SIG-M5 treated with dmso at 0.1 percent for 504 hours (cell line): ENCODE data around the gene KAZN.

ENCODE experiments used
- DNase-seq: peaks from one replicate; lab custom pipeline; 2025; ENCODE audit not compliant: unreplicated experiment; lab: John Stamatoyannopoulos, UW

KAZN gene

GRCh38 chr1:14964711-14965055 lies 366.2 kb downstream of the KAZN start:
- DNase-seq, result no peak

- no peak for DNase-seq
Measured at GRCh38 chr1:14968251-14968851, 369.9 kb downstream of the KAZN start.

- no peak for DNase-seq
Measured at GRCh38 chr1:14969006-14969405, 370.5 kb downstream of the KAZN start.

- peak; percentile 47 for DNase-seq
Measured at GRCh38 chr1:14970115-14970798, 371.8 kb downstream of the KAZN start.

- no peak for DNase-seq
Measured at GRCh38 chr1:14970799-14971141, 372.3 kb downstream of the KAZN start.

- no peak for DNase-seq
Measured at GRCh38 chr1:14971221-14971620, 372.7 kb downstream of the KAZN start.

- DNase-seq, result no peak
Measured at GRCh38 chr1:14972107-14972506, 373.6 kb downstream of the KAZN start.

GRCh38 chr1:14973773-14974172 lies 375.3 kb downstream of the KAZN start:
- no peak for DNase-seq

GRCh38 chr1:14974361-14974760 lies 375.9 kb downstream of the KAZN start:
- DNase-seq, result no peak

- DNase-seq, result no peak
Measured at GRCh38 chr1:14975119-14975518, 376.6 kb downstream of the KAZN start.

- DNase-seq, result no peak
Measured at GRCh38 chr1:14976256-14976655, 377.8 kb downstream of the KAZN start.

GRCh38 chr1:14977338-14977931 lies 378.9 kb downstream of the KAZN start:
- DNase-seq, result no peak

- no peak for DNase-seq
Measured at GRCh38 chr1:14980621-14981218, 382.2 kb downstream of the KAZN start.

- DNase-seq, result no peak
Measured at GRCh38 chr1:14982029-14982428, 383.5 kb downstream of the KAZN start.

- DNase-seq, result no peak
Measured at GRCh38 chr1:14983277-14983676, 384.8 kb downstream of the KAZN start.

- DNase-seq, result no peak
Measured at GRCh38 chr1:14986168-14986567, 387.7 kb downstream of the KAZN start.

GRCh38 chr1:14987829-14988603 lies 389.5 kb downstream of the KAZN start:
- DNase-seq, result no peak

- no peak for DNase-seq
Measured at GRCh38 chr1:14988636-14989035, 390.2 kb downstream of the KAZN start.

GRCh38 chr1:14989931-14990728 lies 391.6 kb downstream of the KAZN start:
- DNase-seq, result no peak

- DNase-seq, result no peak
Measured at GRCh38 chr1:14993414-14993813, 394.9 kb downstream of the KAZN start.

- DNase-seq, result no peak
Measured at GRCh38 chr1:14994148-14994547, 395.7 kb downstream of the KAZN start.
